SK-N-MC (cell line): ENCODE measurements around the gene CARS1.

ENCODE experiments used
- EZH2 ChIP-seq: fragments of 200-600 bp; sonication (generic); IDR thresholded peaks from one replicate; pipeline ENCODE4 v1.6.1; 2017; ENCODE audit warnings: antibody characterized with exemption
- POLR2AphosphoS5 ChIP-seq: IDR thresholded peaks from 2 replicates; pipeline ENCODE4 v1.6.1; 2012; ENCODE audit warnings: mild to moderate bottlenecking, low read depth, low read length, borderline replicate concordance

DNA sequence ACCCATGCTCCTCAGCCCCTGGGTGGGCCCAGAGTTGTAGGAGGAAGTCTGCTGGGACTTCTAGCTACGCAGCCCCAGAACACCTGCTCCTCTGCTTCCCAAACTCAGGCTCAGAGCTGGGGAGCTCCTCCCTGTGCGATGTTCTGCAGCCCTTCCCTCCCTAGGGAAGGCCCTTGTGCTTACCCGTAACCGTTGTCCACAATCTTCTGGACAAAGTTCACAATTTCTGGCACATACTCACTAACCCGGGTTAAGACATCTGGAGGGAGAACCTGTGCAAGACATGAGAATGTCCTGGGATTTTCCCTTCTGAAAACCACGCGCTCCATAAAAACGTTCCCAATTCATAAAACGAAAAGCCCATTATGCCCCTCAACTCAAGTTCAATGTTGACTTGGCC lies 28.4 kb downstream of the CARS1 start:
- TF ChIP-seq POLR2AphosphoS5, result no peak
- no peak for TF ChIP-seq EZH2
